Spinal cord (tissue), 10 donors: ENCODE measurements around the gene APOBEC2. TPM values are rescaled to one million over a fixed set of nuclear protein-coding genes. Genes with fewer than 3 reads are reported as not detected.

Experiments
- DNase-seq, 6 donors: peaks; one replicate each; pipeline versions ENCODE4 v3.0.0 to v3.0.0-alpha.2; 2013 to 2015; ENCODE audit warnings: low spot score in 6 of 6, low read depth in 4 of 6
- H3K27ac ChIP-seq: one replicate; pipeline ENCODE4 v1.5.1; 2013; ENCODE audit warnings: low read depth, low read length, control low read depth
- H3K27me3 ChIP-seq: one replicate; pipeline ENCODE4 v1.6.1; 2013; ENCODE audit warnings: low read length; ENCODE audit not compliant: control insufficient read depth, insufficient read depth
- H3K36me3 ChIP-seq: one replicate; pipeline ENCODE4 v1.6.1; 2013; ENCODE audit warnings: low read length; ENCODE audit not compliant: control insufficient read depth, insufficient read depth
- H3K4me1 ChIP-seq: one replicate; pipeline ENCODE4 v1.6.1; 2013; ENCODE audit warnings: low read length; ENCODE audit not compliant: control insufficient read depth, insufficient read depth
- H3K4me3 ChIP-seq: one replicate; pipeline ENCODE4 v1.5.1; 2013; ENCODE audit warnings: low read depth, low read length, control low read depth
- H3K9me3 ChIP-seq: one replicate; pipeline ENCODE4 v1.6.1; 2013; ENCODE audit warnings: low read length; ENCODE audit not compliant: control insufficient read depth, insufficient read depth
- WGBS: methylation state at CpG from one replicate; pipeline ENCODE4 v1.1.5; 2013; ENCODE audit warnings: missing lambda C conversion rate; ENCODE audit not compliant: insufficient coverage; 5-methylcytosine and 5-hydroxymethylcytosine counted together
- polyA plus RNA-seq, 2 donors: library from polyadenylated mRNA; unstranded; fragments of 120-200 nt; gene quantifications; one replicate each; pipeline ENCODE4 v1.2.1, GENCODE V29; 2013; ENCODE audit not compliant: insufficient read length in 2 of 2
- total RNA-seq, 2 donors: library from RNA; depleted of rRNA in 1 of 2; stranded (reverse); fragments of 120-200 nt in 1 of 2; fragments of >200 nt in 1 of 2; gene quantifications; one replicate each; pipeline versions ENCODE4 v1.2.3 to v1.2.4, GENCODE V29; 2013 to 2014
- donor health status: healthy.

The APOBEC2 gene
- total and polyA plus RNA-seq, 4 donors: 0.17 to 1.1 (median 0.73) TPM

GRCh38 chr6:41071501-41071922 is 18.5 kb downstream of the APOBEC2 start:
- DNase-seq: no peak

GRCh38 chr6:41071923-41072835 is 19.2 kb downstream of the APOBEC2 start, which contains the start of gene OARD1:
TSS of gene OARD1 (minus strand) at chr6:41072356. CDS start at chr6:41071634, 722 bp downstream.
- peak within 1 kb of the TSS; percentile 100 for H3K27ac ChIP-seq
- WGBS: under 1% methylated on average over 53 of the region's 63 CpGs
- H3K27me3 ChIP-seq: no peaks in the 10 kb centered on the region
- DNase-seq: peak; percentile 99 to 100 (median 100)
- H3K36me3 ChIP-seq: no peaks in the 10 kb centered on the region
- H3K9me3 ChIP-seq: no peaks in the 10 kb centered on the region
- peak within 1 kb of the TSS; percentile 92 for H3K4me3 ChIP-seq
- no peaks in the 10 kb centered on the region for H3K4me1 ChIP-seq

More at GRCh38 chr6:41071501-41071922, 18.5 kb downstream of the APOBEC2 start:
- Histone ChIP-seq H3K27me3 (no peaks in the 10 kb centered on the region), H3K4me1 (no peaks in the 10 kb centered on the region), H3K9me3 (no peaks in the 10 kb centered on the region), H3K27ac (peak overlapping the region; percentile 100), H3K36me3 (no peaks in the 10 kb centered on the region), H3K4me3 (peak overlapping the region; percentile 92)
- WGBS: under 1% methylated on average over 13 of the region's 16 CpGs

GRCh38 chr6:41072836-41073202 is 19.8 kb downstream of the APOBEC2 start, which contains the start of gene NFYA:
TSS of gene NFYA (plus strand) at chr6:41072974. CDS start at chr6:41079090, 6,116 bp downstream.
- Histone ChIP-seq H3K4me1 (no peaks in the 10 kb centered on the region), H3K27me3 (no peaks in the 10 kb centered on the region), H3K36me3 (no peaks in the 10 kb centered on the region), H3K4me3 (peak within 1 kb of the TSS; percentile 92), H3K9me3 (no peaks in the 10 kb centered on the region), H3K27ac (peak within 1 kb of the TSS; percentile 100)
- DNase-seq: no peak
- whole genome bisulfite sequencing: 0% methylated on average over 37 of the region's 37 CpGs

DNA sequence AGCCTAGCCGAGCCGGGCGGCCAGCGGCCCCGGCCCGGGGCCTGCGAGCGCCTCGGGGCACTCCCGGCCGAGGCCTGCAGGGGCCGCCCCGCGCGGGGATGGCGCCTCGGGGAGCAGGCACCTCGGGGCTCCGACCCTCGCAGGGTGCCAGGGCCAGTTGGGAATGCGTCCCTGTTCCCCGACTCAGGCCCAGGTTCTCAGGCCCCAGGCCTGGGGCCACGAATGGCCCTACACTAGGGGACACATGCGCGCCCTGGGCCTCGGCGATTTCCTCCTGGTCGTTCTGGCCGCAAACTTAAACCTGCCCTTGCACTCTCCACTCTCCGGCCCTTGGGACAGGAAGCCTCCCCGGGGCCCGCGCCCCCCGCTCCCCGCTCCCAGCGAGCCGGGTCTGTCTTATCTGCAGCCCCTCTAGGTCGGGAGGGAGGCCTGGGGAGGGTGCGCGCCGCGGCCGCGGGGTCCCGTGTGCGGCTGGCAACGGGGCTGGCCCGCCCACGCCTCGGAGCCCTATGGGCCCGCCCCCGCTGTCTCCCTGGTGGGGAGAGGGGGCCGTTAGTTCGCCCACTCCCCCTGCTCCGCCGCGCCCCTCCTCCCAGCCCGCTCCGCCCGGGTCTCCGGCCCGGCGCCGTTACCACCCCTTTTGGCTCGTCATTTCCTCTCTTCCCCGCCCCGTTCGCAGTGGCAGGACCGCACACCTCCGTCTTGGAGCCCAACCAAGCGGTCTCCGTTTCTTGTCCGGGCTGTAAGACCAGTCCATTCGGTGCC is 20.4 kb downstream of the APOBEC2 start:
- Histone ChIP-seq H3K4me1 (no peaks in the 10 kb centered on the region), H3K36me3 (no peaks in the 10 kb centered on the region), H3K27me3 (no peaks in the 10 kb centered on the region), H3K27ac (peak overlapping the region; percentile 100), H3K9me3 (no peaks in the 10 kb centered on the region), H3K4me3 (peak overlapping the region; percentile 92)
- under 1% methylated on average over 64 of the region's 74 CpGs for WGBS
- DNase-seq: peak; percentile 47 to 94 (median 64)

DNA sequence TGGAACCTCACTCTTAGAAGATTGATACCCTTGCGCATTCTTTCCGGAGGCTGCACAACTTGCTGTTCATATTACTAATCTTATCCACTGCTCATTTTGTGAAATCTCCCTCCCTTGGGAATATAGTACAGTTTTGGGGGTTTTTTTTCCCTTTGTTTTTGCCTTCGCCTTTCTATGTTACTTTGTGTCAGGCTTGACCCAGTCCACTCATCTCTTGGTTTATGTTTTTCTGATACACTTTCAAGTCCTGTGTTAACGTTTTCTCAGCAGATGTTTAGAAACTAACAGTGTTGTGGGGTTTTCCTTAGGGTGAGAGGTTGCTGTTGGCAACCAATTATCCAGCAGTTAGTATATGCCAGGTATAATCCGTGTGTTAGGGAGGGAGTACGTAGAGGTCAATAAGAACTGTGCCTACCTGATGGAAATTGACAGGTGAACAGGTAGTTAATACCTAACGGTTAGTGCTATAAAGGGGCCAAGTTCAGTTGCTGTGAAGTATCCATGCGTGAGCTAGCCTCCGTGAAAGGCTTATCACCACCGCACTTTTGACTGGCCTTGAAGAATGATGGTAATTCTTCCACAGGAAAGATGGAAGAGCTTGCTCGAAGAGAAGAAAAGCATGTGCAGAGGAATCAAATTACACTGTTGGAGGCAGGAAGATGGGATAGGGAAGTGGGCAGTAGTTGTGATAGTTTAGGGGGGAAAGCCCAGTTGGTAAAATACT is 21.1 kb downstream of the APOBEC2 start:
- Histone ChIP-seq H3K4me1 (no peaks in the 10 kb centered on the region), H3K4me3 (peak overlapping the region; percentile 92), H3K27me3 (no peaks in the 10 kb centered on the region), H3K36me3 (no peaks in the 10 kb centered on the region), H3K9me3 (no peaks in the 10 kb centered on the region), H3K27ac (peak overlapping the region; percentile 100)
- 4% methylated on average over 8 of the region's 11 CpGs for WGBS
- peak in 1 of 6 donors; percentile 6 for DNase-seq

DNA sequence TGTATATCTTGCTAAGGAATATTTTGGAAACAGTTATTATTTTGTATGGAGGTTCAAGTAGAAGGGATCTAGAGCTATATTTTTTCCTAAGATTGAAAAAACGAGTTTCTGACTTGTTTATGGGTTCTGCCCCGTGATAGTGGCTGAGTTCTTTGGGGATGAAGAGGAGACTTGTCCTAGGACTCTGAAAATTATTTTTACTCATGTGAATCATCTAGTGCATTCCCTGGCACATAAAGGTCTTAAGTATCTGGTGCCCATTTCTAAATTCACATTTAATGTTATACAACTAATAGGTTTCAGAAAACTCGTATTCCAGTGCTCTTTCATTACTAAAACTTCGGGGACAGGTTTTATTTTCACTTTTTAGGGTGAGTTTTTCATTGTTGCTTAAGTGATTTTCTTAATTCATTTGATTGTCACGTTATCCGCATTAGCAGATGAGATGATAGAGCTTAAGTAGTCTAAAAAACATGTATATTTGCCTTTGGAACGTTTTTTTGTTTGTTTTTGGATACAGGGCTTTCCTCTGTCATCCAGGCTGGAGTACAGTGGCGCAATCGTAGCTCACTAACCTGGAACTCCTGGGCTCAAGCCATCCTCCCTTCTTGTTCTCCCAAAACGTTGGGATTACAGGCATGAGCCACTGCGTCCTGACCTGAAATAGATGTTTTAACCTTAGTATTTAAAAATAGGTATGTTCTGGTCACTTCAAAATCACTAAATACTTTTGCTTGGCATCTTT is 21.9 kb downstream of the APOBEC2 start:
- peak overlapping the region; percentile 92 for H3K4me3 ChIP-seq
- no peaks in the 10 kb centered on the region for H3K9me3 ChIP-seq
- H3K36me3 ChIP-seq: no peaks in the 10 kb centered on the region
- WGBS: 86% methylated on average over 2 of the region's 11 CpGs
- no peaks in the 10 kb centered on the region for H3K27me3 ChIP-seq
- H3K27ac ChIP-seq: peak overlapping the region; percentile 100
- DNase-seq: no peak
- H3K4me1 ChIP-seq: no peaks in the 10 kb centered on the region

DNA sequence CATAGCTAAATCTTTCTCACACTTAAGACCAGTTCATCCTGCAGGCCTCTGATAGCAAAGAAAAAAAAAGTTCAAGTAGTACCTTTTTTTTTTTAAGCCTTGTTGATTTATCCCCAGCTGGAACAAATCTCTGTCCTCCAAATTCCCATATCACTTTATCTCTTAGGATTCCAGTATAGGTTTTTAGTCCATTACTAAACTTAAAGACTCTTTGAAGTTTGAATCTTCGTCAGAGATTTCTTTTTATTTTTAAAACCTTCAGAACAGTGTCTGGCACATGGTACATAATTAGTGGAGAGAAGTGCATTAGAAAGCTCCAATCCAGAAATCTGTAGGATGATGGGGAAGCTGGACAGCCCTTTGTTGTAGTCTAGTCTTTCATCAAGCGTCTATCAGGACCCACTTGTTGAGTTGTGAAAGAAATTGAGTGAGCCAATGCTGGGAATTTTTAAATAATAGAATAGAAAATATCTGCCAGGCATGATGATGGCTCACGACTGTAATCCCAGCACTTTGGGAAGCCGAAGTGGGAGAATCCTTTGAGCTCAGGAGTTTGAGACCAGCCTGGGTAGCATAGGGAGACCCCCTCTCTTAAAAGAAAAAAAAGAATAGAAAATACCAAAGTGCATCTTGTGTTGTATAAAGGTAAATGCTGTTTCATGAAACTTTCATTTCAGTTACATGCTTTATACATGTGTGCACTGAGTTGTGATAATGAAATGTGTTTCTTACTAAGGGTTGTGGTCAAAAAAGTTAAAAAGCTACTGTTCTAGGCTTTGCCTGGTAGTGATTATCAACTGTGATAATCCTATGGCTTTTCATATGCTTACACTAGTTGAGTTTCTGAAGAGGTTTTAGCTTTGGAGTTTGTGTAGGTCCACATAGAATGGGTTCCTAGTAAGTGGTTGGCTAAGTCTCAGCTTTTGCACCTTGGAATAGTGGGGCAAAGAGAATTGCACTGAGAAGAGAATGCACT is 22.9 kb downstream of the APOBEC2 start:
- DNase-seq: no peak
- no peak overlapping the region for H3K27ac ChIP-seq
- no peaks in the 10 kb centered on the region for H3K9me3 ChIP-seq
- no peaks in the 10 kb centered on the region for H3K4me1 ChIP-seq
- H3K27me3 ChIP-seq: no peaks in the 10 kb centered on the region
- peaks cover 6% of the 10 kb centered on the region for H3K36me3 ChIP-seq
- 63% methylated on average over 1 of the region's 4 CpGs for WGBS
- no peak overlapping the region for H3K4me3 ChIP-seq

DNA sequence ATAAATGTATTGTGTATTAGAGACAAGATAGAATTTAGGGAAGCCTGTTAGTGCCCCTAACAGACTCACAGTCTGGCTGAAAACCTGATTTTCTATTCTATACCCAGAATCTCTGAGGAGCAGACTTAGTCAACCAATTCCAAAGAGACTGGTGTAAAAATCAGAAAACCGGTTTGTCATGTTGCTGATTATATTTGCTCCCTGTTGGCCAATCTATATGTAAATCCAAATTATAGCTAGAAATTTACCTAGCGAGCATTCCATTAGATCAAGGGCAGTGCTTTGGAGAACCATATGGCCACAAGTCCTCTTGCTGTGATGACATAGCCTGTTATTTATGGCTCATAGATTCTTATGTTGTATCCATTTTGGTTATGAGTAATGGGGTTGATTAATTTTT is 24.5 kb downstream of the APOBEC2 start:
- H3K9me3 ChIP-seq: no peaks in the 10 kb centered on the region
- no peak overlapping the region for H3K4me3 ChIP-seq
- H3K36me3 ChIP-seq: peaks cover 10% of the 10 kb centered on the region
- no CpG with 5 or more reads among the region's 2 CpGs for WGBS
- no peak overlapping the region for H3K27ac ChIP-seq
- peak in 1 of 6 donors; percentile 25 for DNase-seq
- no peaks in the 10 kb centered on the region for H3K4me1 ChIP-seq
- H3K27me3 ChIP-seq: no peaks in the 10 kb centered on the region
